H9 (cell line): ENCODE data around the gene DDX55. TPM values are rescaled to one million over a fixed set of nuclear protein-coding genes. Genes with fewer than 3 reads are reported as not detected.

Source experiments
- DNase-seq: peaks from one replicate; pipeline ENCODE4 v3.0.0-alpha.2; 2017
- H2AFZ ChIP-seq: one replicate; pipeline ENCODE4 v1.6.1; 2013; ENCODE audit warnings: mild to moderate bottlenecking, low read length, control low read depth, moderate library complexity
- H2AK5ac ChIP-seq: 2 replicates; pipeline ENCODE4 v1.6.1; 2013; ENCODE audit warnings: low read length, control low read depth, mixed read lengths; ENCODE audit not compliant: insufficient read length
- H2BK120ac ChIP-seq: one replicate; pipeline ENCODE4 v1.6.1; 2013; ENCODE audit warnings: low read depth, mild to moderate bottlenecking, low read length, control low read depth, inconsistent platforms; ENCODE audit not compliant: poor library complexity, severe bottlenecking
- H2BK12ac ChIP-seq: 2 replicates; pipeline ENCODE4 v1.6.1; 2013; ENCODE audit warnings: low read length, control low read depth, mixed read lengths, low read depth; ENCODE audit not compliant: insufficient read length
- H2BK15ac ChIP-seq: 2 replicates; pipeline ENCODE4 v1.6.1; 2013; ENCODE audit warnings: low read depth, low read length, control low read depth
- H2BK20ac ChIP-seq: one replicate; pipeline ENCODE4 v1.6.1; 2013; ENCODE audit warnings: low read depth, mild to moderate bottlenecking, low read length, control low read depth, inconsistent platforms; ENCODE audit not compliant: poor library complexity, severe bottlenecking
- H2BK5ac ChIP-seq: 2 replicates; pipeline ENCODE4 v1.6.1; 2013; ENCODE audit warnings: low read length, control low read depth, mixed read lengths; ENCODE audit not compliant: insufficient read length
- H3K14ac ChIP-seq: 2 replicates; pipeline ENCODE4 v1.6.1; 2013; ENCODE audit warnings: low read length, control low read depth; ENCODE audit not compliant: insufficient read depth
- H3K18ac ChIP-seq: 2 replicates; pipeline ENCODE4 v1.6.1; 2013; ENCODE audit warnings: low read depth, mild to moderate bottlenecking, mixed read lengths, low read length, control low read depth; ENCODE audit not compliant: insufficient read length
- H3K23ac ChIP-seq: 2 replicates; pipeline ENCODE4 v1.6.1; 2013; ENCODE audit warnings: low read length, control low read depth, mixed read lengths, low read depth; ENCODE audit not compliant: insufficient read length
- H3K23me2 ChIP-seq: 2 replicates; pipeline ENCODE4 v1.6.1; 2013; ENCODE audit warnings: low read depth, mild to moderate bottlenecking, mixed read lengths, low read length, control low read depth; ENCODE audit not compliant: insufficient read length, poor library complexity, severe bottlenecking
- H3K27ac ChIP-seq: 2 replicates; pipeline ENCODE4 v1.5.1; 2013; ENCODE audit warnings: low read length, control low read depth, mixed read lengths, low read depth; ENCODE audit not compliant: insufficient read length
- H3K27me3 ChIP-seq: 2 replicates; pipeline ENCODE4 v1.6.1; 2013; ENCODE audit warnings: low read length, control low read depth, inconsistent platforms; ENCODE audit not compliant: insufficient read depth
- H3K4ac ChIP-seq: 2 replicates; pipeline ENCODE4 v1.6.1; 2013; ENCODE audit warnings: low read depth, mild to moderate bottlenecking, control low read depth, inconsistent platforms, low read length, moderate library complexity
- H3K4me1 ChIP-seq: 2 replicates; pipeline ENCODE4 v1.6.1; 2013; ENCODE audit warnings: low read length, control low read depth, inconsistent platforms; ENCODE audit not compliant: insufficient read depth
- H3K4me2 ChIP-seq: 2 replicates; pipeline ENCODE4 v1.6.1; 2013; ENCODE audit warnings: low read length, control low read depth, mixed read lengths; ENCODE audit not compliant: insufficient read length, insufficient read depth
- H3K56ac ChIP-seq: 2 replicates; pipeline ENCODE4 v1.6.1; 2013; ENCODE audit warnings: low read depth, mild to moderate bottlenecking, mixed read lengths, low read length, control low read depth; ENCODE audit not compliant: insufficient read length
- H3K79me1 ChIP-seq: 2 replicates; pipeline ENCODE4 v1.6.1; 2013; ENCODE audit warnings: low read depth, mild to moderate bottlenecking, moderate library complexity, low read length, control low read depth, inconsistent platforms; ENCODE audit not compliant: insufficient read depth, poor library complexity, severe bottlenecking
- H3K79me2 ChIP-seq: 2 replicates; pipeline ENCODE4 v1.6.1; 2013; ENCODE audit warnings: low read length, control low read depth, inconsistent platforms; ENCODE audit not compliant: insufficient read depth
- H3K9ac ChIP-seq: 2 replicates; pipeline ENCODE4 v1.6.1; 2013; ENCODE audit warnings: low read length, control low read depth, mixed read lengths; ENCODE audit not compliant: insufficient read length; ENCODE audit errors: extremely low read depth
- H3K9me3 ChIP-seq: one replicate; pipeline ENCODE4 v1.6.1; 2013; ENCODE audit warnings: low read depth, low read length, inconsistent platforms; ENCODE audit not compliant: control insufficient read depth
- H3T11ph ChIP-seq: one replicate; pipeline ENCODE4 v1.6.1; 2013; ENCODE audit warnings: mild to moderate bottlenecking, low read length, control low read depth, inconsistent platforms
- H4K20me1 ChIP-seq: one replicate; pipeline ENCODE4 v1.6.1; 2013; ENCODE audit not compliant: control insufficient read depth, insufficient read length, insufficient read depth
- H4K5ac ChIP-seq: 2 replicates; pipeline ENCODE4 v1.6.1; 2013; ENCODE audit warnings: low read depth, mild to moderate bottlenecking, mixed read lengths, low read length, control low read depth; ENCODE audit not compliant: insufficient read length
- H4K8ac ChIP-seq: replicated peaks from 2 replicates; pipeline ENCODE4 v1.6.1; 2013; ENCODE audit warnings: low read length, control low read depth, mixed read lengths, low read depth; ENCODE audit not compliant: insufficient read length
- H4K91ac ChIP-seq: 2 replicates; pipeline ENCODE4 v1.6.1; 2013; ENCODE audit warnings: low read depth, mild to moderate bottlenecking, moderate library complexity, mixed read lengths, low read length, control low read depth; ENCODE audit not compliant: insufficient read length
- H3K27ac Mint-ChIP-seq, 3 experiments: 2 replicates in 2 of 3; 3 replicates in 1 of 3; pipeline ENCODE4 v1.8.0; 2020 to 2021; ENCODE audit warnings: mixed read lengths in 3 of 3, mild to moderate bottlenecking in 1 of 3, moderate library complexity in 1 of 3
- H3K27me3 Mint-ChIP-seq: 2 replicates; pipeline ENCODE4 v1.8.0; 2021; ENCODE audit warnings: low read depth, mild to moderate bottlenecking, moderate library complexity, mixed read lengths
- H3K36me3 Mint-ChIP-seq, 3 experiments: 2 replicates in 2 of 3; 3 replicates in 1 of 3; pipeline ENCODE4 v1.8.0; 2020 to 2021; ENCODE audit warnings: low read depth in 3 of 3, mixed read lengths in 3 of 3; ENCODE audit not compliant: insufficient read depth in 1 of 3
- H3K4me1 Mint-ChIP-seq, 2 experiments: 2 replicates each; pipeline ENCODE4 v1.8.0; 2020; ENCODE audit warnings: mixed read lengths in 2 of 2
- H3K4me3 Mint-ChIP-seq, 2 experiments: 2 replicates in 1 of 2; 3 replicates in 1 of 2; pipeline ENCODE4 v1.8.0; 2020 to 2021; ENCODE audit warnings: mild to moderate bottlenecking in 2 of 2, mixed read lengths in 2 of 2, moderate library complexity in 1 of 2
- H3K9me3 Mint-ChIP-seq, 2 experiments: 2 replicates in 1 of 2; 3 replicates in 1 of 2; pipeline ENCODE4 v1.8.0; 2020; ENCODE audit warnings: mild to moderate bottlenecking in 2 of 2, mixed read lengths in 2 of 2, moderate library complexity in 1 of 2
- CTCF ChIP-seq: fragments of 200-600 bp; sonication (generic); conservative IDR thresholded peaks from 3 replicates; pipeline ENCODE4 v1.8.0; 2021; ENCODE audit warnings: antibody characterized with exemption, mild to moderate bottlenecking
- whole genome bisulfite sequencing: extraction: QIAGEN DNeasy Blood & Tissue Kit; methylation state at CpG from one replicate; pipeline ENCODE4 v1.1.7; 2013; ENCODE audit warnings: missing lambda C conversion rate, low lambda C conversion rate, mixed read lengths; ENCODE audit not compliant: insufficient read length; ENCODE audit errors: extremely low coverage; 5-methylcytosine and 5-hydroxymethylcytosine counted together
- total RNA-seq: library from RNA; stranded (reverse); gene quantifications from 2 replicates; pipeline ENCODE4 v1.2.1, GENCODE V29; 2021

DDX55 gene
- total RNA-seq, 1 experiment from 2014 or later = 51.7 TPM

GRCh38 chr12:123598522-123598921 lies 3.4 kb upstream of the DDX55 start:
- WGBS = no CpG with 5 or more reads among the region's 3 CpGs
- H3K18ac ChIP-seq = no peak overlapping the region
- no peak overlapping the region for H3K56ac ChIP-seq
- no peak overlapping the region for H2BK12ac ChIP-seq
- peaks cover 3% of the 10 kb centered on the region for H3K79me1 ChIP-seq
- no peak overlapping the region for H4K8ac ChIP-seq
- no peak overlapping the region for H2BK120ac ChIP-seq
- no peak overlapping the region for H2BK5ac ChIP-seq
- H3K23ac ChIP-seq = no peak overlapping the region
- H3K14ac ChIP-seq = no peak overlapping the region
- no peak overlapping the region for H3K4me3 Mint-ChIP-seq
- no peaks in the 10 kb centered on the region for H3K9me3 Mint-ChIP-seq
- no peak overlapping the region for H4K91ac ChIP-seq
- no peaks in the 10 kb centered on the region for H4K20me1 ChIP-seq
- H2AK5ac ChIP-seq = no peak overlapping the region
- H3K27me3 ChIP-seq = no peaks in the 10 kb centered on the region
- no peak overlapping the region for H2AFZ ChIP-seq
- no peak overlapping the region for H3K27ac ChIP-seq
- H3K9me3 ChIP-seq = no peaks in the 10 kb centered on the region
- peak overlapping the region in 1 of 3 experiments; percentile 80; a peak in 1 of 7 replicates for H3K27ac Mint-ChIP-seq
- no peak for TF ChIP-seq CTCF
- no peak overlapping the region for H3K4ac ChIP-seq
- peaks cover 9 to 12% of the 10 kb centered on the region in 2 experiments for H3K4me1 Mint-ChIP-seq
- H3K36me3 Mint-ChIP-seq = peaks cover 16 to 48% (median 31%) of the 10 kb centered on the region in 3 experiments; a peak in 6 of 7 replicates
- no peak overlapping the region for H3K9ac ChIP-seq
- H4K5ac ChIP-seq = no peak overlapping the region
- H3T11ph ChIP-seq = no peak overlapping the region
- DNase-seq = no peak
- H3K4me1 ChIP-seq = no peaks in the 10 kb centered on the region; the same call in 1 of the 2 replicates
- H3K79me2 ChIP-seq = peaks cover 13% of the 10 kb centered on the region; the same call in 1 of the 2 replicates
- H2BK15ac ChIP-seq = no peak overlapping the region
- H2BK20ac ChIP-seq = no peak overlapping the region
- H3K23me2 ChIP-seq = peaks cover 9% of the 10 kb centered on the region
- H3K4me2 ChIP-seq = no peak overlapping the region
- no peaks in the 10 kb centered on the region for H3K27me3 Mint-ChIP-seq
